Lower leg skin (tissue), 4 donors: ENCODE measurements around the gene TPK1. TPM values are rescaled to one million over a fixed set of nuclear protein-coding genes. Genes with fewer than 3 reads are reported as not detected.

Source experiments
- DNase-seq, 2 donors: peaks; one replicate each; pipeline ENCODE4 v3.0.0-alpha.2; 2019; ENCODE audit warnings: low spot score in 2 of 2
- H3K4me3 ChIP-seq: fragments of 200-600 bp; sonication (generic); 2 replicates; pipeline ENCODE4 v1.5.1; 2017; ENCODE audit warnings: mild to moderate bottlenecking, low read depth; ENCODE audit not compliant: poor library complexity, severe bottlenecking
- POLR2A ChIP-seq, 2 donors: fragments of 450-650 bp; IDR thresholded peaks; one replicate each; pipeline ENCODE4 v1.6.1; 2016 to 2017; ENCODE audit warnings: antibody characterized with exemption in 2 of 2, mild to moderate bottlenecking in 1 of 2, moderate library complexity in 1 of 2
- WGBS, 2 donors: methylation state at CpG; one replicate each; pipeline ENCODE4 v1.1.5; 2018; 5-methylcytosine and 5-hydroxymethylcytosine counted together
- intact Hi-C: fragments of 100-400 bp; cut with DNase I; formaldehyde crosslinking; loops from one replicate; pipeline ENCODE4 v1.15.0; 2023; ENCODE audit warnings: low total_unique reads
- total RNA-seq, 4 donors: library from RNA; depleted of rRNA; stranded (reverse); fragments of >200 nt; gene quantifications; one replicate each; pipeline ENCODE4 v1.1.0, GENCODE V29; 2016
- TF ChIP-seq, protein P1 (sequence below), 3 donors: fragments of 450-650 bp; IDR thresholded peaks; one replicate each; pipeline ENCODE4 v1.5.1; 2016; ENCODE audit warnings: antibody characterized with exemption in 3 of 3, mild to moderate bottlenecking in 3 of 3, moderate library complexity in 2 of 3

Gene TPK1
- total RNA-seq, 4 donors from 2014 or later, result 1.1 to 5.5 (median 3.3) TPM

DNA sequence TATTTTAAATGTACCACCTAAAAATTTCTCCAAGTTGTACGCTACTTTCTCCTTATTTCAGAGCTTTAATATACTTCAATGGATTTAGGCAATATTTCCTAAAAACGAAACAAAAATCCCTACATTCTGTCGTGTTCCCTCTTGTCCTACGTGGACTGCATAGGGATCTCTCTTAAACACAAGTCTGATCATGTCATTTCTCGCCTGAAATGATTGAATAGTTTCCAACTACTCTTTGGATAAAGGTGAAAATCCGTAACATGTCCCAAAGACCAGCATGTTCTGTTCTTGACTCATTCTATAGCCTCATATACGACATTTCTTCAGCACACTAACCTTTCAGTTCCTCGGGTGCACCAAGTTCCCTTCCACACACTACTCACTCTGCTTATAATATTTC lies 17.7 kb upstream of the TPK1 start:
- WGBS, 2 donors, result 51 to 63% methylated on average over 8 of the region's 8 CpGs
- intact Hi-C loops, result no loop called here
- H3K4me3 ChIP-seq, result no peak overlapping the region
- TF ChIP-seq, protein P1, sequence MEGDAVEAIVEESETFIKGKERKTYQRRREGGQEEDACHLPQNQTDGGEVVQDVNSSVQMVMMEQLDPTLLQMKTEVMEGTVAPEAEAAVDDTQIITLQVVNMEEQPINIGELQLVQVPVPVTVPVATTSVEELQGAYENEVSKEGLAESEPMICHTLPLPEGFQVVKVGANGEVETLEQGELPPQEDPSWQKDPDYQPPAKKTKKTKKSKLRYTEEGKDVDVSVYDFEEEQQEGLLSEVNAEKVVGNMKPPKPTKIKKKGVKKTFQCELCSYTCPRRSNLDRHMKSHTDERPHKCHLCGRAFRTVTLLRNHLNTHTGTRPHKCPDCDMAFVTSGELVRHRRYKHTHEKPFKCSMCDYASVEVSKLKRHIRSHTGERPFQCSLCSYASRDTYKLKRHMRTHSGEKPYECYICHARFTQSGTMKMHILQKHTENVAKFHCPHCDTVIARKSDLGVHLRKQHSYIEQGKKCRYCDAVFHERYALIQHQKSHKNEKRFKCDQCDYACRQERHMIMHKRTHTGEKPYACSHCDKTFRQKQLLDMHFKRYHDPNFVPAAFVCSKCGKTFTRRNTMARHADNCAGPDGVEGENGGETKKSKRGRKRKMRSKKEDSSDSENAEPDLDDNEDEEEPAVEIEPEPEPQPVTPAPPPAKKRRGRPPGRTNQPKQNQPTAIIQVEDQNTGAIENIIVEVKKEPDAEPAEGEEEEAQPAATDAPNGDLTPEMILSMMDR (IDR thresholded peaks at IDR 0.05), result no peak
- TF ChIP-seq POLR2A (IDR thresholded peaks at IDR 0.05), result no peak
- no peak for DNase-seq

DNA sequence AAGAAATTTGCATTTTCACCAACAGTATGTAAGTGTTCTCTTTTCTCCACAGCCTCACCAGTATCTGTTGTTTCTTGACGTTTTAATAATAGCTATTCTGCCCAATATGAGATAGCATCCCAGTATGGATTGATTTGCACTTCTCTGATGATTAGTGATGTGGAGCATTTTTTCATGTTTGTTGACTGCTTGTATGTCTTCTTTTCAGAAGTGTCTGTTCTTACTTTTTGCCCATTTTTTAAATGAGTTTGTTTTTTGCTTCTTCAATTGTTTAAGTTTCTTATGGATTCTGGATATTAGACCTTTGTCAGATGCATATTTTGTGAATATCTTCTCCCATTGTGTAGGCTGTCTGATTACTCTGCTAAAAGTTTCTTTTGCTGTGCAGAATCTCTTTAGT lies 12.2 kb upstream of the TPK1 start:
- DNase-seq, result no peak
- TF ChIP-seq POLR2A (IDR thresholded peaks at IDR 0.05), result no peak
- TF ChIP-seq, protein P1 (IDR thresholded peaks at IDR 0.05), result no peak
- WGBS, 2 donors, result 78 to 95% methylated on average over 1 of the region's 1 CpG
- H3K4me3 ChIP-seq, result no peak overlapping the region
- intact Hi-C loops, result no loop called here

DNA sequence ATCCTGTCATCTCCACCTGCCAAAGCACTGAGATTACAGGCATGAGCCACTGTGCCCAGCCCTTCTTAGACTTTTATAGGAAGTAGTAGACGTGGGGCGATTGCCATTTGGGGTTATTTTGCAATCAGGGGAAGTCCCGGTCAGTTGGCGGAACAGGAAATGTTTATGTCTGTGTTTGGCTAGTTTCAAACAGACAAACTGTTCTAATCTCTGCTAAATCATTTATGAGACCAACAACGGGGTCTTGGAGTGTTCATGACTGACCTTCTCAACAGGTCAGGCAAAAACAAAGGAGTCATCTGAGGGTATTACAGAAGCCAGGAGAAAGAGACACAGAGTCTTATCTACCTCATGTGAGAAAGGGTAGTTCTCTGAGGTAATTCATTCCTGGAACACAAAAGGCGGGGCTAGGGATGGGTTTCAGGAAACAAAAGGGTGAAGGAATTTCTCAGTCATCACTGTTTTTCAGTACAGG lies 6.6 kb upstream of the TPK1 start:
- no peak overlapping the region for H3K4me3 ChIP-seq
- intact Hi-C loops, result no loop called here
- DNase-seq, result peak; percentile 55 to 85
- TF ChIP-seq, protein P1 (IDR thresholded peaks at IDR 0.05), result no peak
- TF ChIP-seq POLR2A (IDR thresholded peaks at IDR 0.05), result no peak
- 49% methylated on average over 6 of the region's 6 CpGs for WGBS, 2 donors

DNA sequence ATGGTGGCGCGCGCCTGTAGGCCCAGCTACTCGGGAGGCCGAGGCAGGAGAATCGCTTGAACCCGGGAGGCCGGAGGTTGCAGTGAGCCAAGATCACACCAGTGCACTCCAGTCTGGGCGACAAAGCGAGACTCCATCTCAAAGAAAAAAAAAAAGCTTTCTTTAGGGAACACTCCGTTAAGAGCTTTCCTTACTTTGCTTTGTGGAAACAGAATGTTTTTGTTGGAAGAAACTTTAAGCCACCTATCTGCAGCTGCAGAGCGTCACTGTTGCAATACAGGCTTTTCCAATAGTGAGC lies 641 bp upstream of the TPK1 start:
- intact Hi-C loops, result no loop called here
- TF ChIP-seq POLR2A (IDR thresholded peaks at IDR 0.05), result no peak
- TF ChIP-seq, protein P1 (IDR thresholded peaks at IDR 0.05), result no peak
- no peak for DNase-seq
- no peak overlapping the region for H3K4me3 ChIP-seq
- WGBS, 2 donors, result 94 to 98% methylated on average over 12 of the region's 12 CpGs

DNA sequence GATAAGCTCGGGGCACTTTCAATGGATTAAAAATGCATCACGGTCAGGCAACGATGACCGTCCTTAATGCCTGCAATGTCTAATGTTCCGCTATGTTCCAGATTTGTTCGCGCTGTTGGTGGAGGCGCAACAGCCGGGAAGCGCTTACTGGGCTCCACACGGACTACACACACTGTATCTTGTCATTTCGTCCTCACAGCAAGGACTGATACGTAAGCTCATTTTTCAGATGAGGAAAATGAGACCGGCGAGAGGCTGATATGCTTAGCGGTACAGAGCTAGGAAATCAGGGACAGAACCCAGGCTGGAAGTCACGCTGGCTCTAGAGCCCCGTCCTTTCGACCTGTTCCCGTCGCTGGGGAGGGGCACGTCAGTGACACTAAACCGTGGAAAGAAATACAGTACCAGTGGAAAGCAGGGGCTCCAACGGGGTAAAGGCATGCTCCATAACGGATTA lies 670 bp downstream of the TPK1 start:
- 0 to 1% methylated on average over 25 of the region's 25 CpGs for WGBS, 2 donors
- H3K4me3 ChIP-seq, result peak overlapping the region; percentile 54
- TF ChIP-seq, protein P1 (IDR thresholded peaks at IDR 0.05), result no peak
- no peak for TF ChIP-seq POLR2A (IDR thresholded peaks at IDR 0.05)
- DNase-seq, result peak; percentile 18 to 86
- intact Hi-C loops, result no loop called here

DNA sequence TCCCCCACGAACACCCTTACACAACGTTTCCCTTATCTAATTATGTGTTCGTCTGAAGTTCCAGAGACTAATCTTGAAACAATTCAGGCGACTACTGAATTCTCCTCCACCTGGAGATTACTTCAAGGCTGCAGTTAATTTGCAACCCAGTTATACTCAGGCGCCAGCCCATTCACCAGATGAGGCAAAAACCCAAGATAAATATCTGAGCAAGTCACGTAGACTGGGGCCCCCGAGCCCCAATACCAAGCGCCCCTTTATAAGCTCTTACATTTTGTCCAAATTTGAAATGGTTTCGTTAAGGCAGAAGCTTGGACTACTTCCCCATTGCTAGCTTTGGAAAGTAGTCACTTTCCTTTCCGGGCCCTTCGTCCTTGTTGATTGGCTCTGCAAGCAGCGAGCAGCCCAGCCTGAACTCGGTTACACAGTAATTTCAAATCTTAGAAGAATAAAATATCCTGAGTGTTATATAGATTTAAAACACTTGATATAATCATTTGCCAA lies 1.2 kb downstream of the TPK1 start:
- intact Hi-C loops, result no loop called here
- 36 to 38% methylated on average over 13 of the region's 13 CpGs for WGBS, 2 donors
- peak overlapping the region; percentile 54 for H3K4me3 ChIP-seq
- TF ChIP-seq, protein P1 (IDR thresholded peaks at IDR 0.05), result no peak
- no peak for TF ChIP-seq POLR2A (IDR thresholded peaks at IDR 0.05)
- peak in 1 of 2 donors; percentile 41 for DNase-seq
